ENCODE measurements around the gene RNF112. TPM values are rescaled to one million over a fixed set of nuclear protein-coding genes. Genes with fewer than 3 reads are reported as not detected.
A peak's percentile ranks its signal among the peaks of the same experiment; 100 is the strongest.

Gene RNF112
- total and polyA plus RNA-seq, 5 experiments from 2014 or later: 0.22 to 2.2 (median 1.3) TPM; not detected in 2

- Mint-ChIP-seq H3K27me3 (peaks cover 0 to 10% (median 3%) of the 10 kb centered on the region in 5 donors), H3K27ac (peak overlapping the region in 2 of 10 donors; percentile 48 to 55), H3K4me1 (peaks cover 11 to 48% (median 30%) of the 10 kb centered on the region in 4 donors), H3K4me3 (no peak overlapping the region), H3K9me3 (no peaks in the 10 kb centered on the region), H3K36me3 (no peaks in the 10 kb centered on the region)
- DNase-seq: no peak
- ATAC-seq: no peak
- POLR2A ChIA-PET: no interaction called here
These were observed 42.8 kb upstream of the RNF112 start for GRCh38 chr17:19368229-19368628.

DNA sequence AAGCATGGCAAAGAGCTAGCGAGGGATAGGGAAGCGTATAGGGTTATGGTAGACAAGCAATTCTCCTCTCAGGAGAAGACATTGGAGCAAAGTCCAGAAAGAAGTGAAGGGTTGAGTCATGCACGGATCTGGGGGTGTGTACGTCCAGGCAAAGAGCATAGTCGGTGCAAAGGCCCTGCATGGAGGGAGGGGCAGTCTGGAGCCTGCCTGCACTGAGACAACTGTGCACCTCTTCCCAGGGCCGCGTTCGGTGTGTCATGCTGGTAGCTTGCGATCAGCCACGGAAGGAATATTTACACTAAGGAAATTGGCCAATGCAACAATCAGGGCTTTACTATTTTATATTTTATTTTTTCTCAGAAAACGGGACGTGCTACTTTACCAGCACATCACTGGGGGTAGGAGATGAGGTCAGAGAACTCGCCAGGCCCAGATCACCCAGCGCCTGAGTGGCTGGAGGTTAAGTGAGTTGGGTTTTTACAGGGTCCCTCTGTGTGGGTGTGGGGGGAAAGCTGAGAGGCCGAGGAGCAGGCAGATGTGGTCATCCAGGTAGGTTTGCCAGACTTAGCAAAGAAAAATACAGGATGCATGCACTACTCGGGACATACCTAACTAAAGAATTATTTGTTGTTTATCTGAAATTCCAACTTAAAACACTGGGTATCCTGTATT lies 41.8 kb upstream of the RNF112 start:
- Mint-ChIP-seq H3K27ac (peak overlapping the region in 7 of 10 donors; percentile 2 to 98 (median 73)), H3K4me1 (peaks cover 11 to 44% (median 30%) of the 10 kb centered on the region in 4 donors), H3K9me3 (no peaks in the 10 kb centered on the region), H3K27me3 (peaks cover 0 to 10% (median 3%) of the 10 kb centered on the region in 5 donors), H3K4me3 (peak overlapping the region in 7 of 10 donors; percentile 2 to 88 (median 41)), H3K36me3 (no peaks in the 10 kb centered on the region)
- ATAC-seq (no peak), DNase-seq (no peak)
- POLR2A ChIA-PET: no interaction called here

GRCh38 chr17:19369846-19370492 lies 41.1 kb upstream of the RNF112 start:
- H3K4me1 Mint-ChIP-seq: peaks cover 11 to 46% (median 30%) of the 10 kb centered on the region in 4 donors
- peak in 3 of 10 donors; percentile 12 to 30 (median 24) for DNase-seq
- POLR2A ChIA-PET: no interaction called here
- ATAC-seq: peak; percentile 44 to 64
- H3K36me3 Mint-ChIP-seq: no peaks in the 10 kb centered on the region
- peak overlapping the region; percentile 38 to 98 (median 77) for H3K27ac Mint-ChIP-seq
- H3K27me3 Mint-ChIP-seq: peaks cover 0 to 10% (median 3%) of the 10 kb centered on the region in 5 donors
- no peaks in the 10 kb centered on the region for H3K9me3 Mint-ChIP-seq
- peak overlapping the region; percentile 13 to 88 (median 70) for H3K4me3 Mint-ChIP-seq

GRCh38 chr17:19370493-19370960 lies 40.5 kb upstream of the RNF112 start:
- DNase-seq (no peak), ATAC-seq (no peak)
- peak overlapping the region in 5 of 10 donors; percentile 73 to 98 (median 88) for H3K27ac Mint-ChIP-seq
- POLR2A ChIA-PET: interaction anchor here (0.8 kb wide), 1 partner anchor 8 kb away, joined by 3 read pairs; the partner anchor contains the start of gene B9D1
- H3K36me3 Mint-ChIP-seq: no peaks in the 10 kb centered on the region
- H3K27me3 Mint-ChIP-seq: peaks cover 0 to 8% (median 3%) of the 10 kb centered on the region in 5 donors
- peak overlapping the region in 8 of 10 donors; percentile 54 to 88 (median 72) for H3K4me3 Mint-ChIP-seq
- H3K9me3 Mint-ChIP-seq: no peaks in the 10 kb centered on the region
- H3K4me1 Mint-ChIP-seq: peaks cover 11 to 46% (median 30%) of the 10 kb centered on the region in 4 donors

DNA sequence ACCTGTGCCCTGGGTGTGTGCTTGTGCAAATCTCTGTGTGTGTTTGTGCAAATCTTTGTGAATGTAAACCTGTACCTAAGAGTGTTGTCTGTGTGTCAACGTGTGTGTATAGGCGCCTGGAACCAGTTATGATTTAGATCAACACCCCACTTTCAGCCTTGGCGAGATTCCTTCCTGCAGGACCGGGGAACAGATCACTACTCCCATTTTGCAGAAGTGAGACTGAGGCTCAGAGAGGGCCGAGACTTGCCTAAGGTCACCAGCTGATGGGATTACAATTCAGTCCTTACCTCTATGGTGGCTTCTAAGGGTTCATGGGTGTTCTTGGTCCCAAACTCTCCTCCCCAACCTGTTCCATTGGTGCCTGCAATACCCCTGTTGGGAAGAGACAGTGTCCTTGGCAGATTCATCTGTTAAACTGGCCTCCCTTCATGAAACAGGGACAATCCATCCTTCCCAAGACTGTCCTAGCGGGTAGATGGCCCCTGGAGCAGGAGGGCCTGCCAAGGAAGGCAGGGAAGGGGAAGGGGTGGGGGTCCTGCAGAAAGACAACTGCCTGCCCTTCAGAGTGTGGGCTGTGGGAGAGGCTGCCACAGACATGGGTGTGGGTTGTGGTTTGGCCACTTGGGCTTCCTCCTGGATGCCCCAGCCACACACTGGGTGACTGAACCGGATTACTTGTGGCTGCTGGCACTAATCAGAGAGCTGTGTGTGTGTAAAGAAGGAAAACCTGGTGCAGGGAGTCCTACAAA lies 39.6 kb upstream of the RNF112 start:
- POLR2A ChIA-PET: interaction anchor here (0.8 kb wide), 1 partner anchor 9 kb away, joined by 3 read pairs; the partner anchor contains the start of gene B9D1
- no peak for ATAC-seq
- Mint-ChIP-seq H3K27me3 (no peaks in the 10 kb centered on the region), H3K27ac (peak overlapping the region in 5 of 10 donors; percentile 59 to 98 (median 79)), H3K4me3 (peak overlapping the region in 6 of 10 donors; percentile 10 to 55 (median 36)), H3K4me1 (peaks cover 11 to 50% (median 31%) of the 10 kb centered on the region in 4 donors), H3K36me3 (no peaks in the 10 kb centered on the region), H3K9me3 (no peaks in the 10 kb centered on the region)
- no peak for DNase-seq

GRCh38 chr17:19372011-19372370 lies 39.0 kb upstream of the RNF112 start:
- H3K9me3 Mint-ChIP-seq: no peaks in the 10 kb centered on the region
- ATAC-seq: no peak
- H3K36me3 Mint-ChIP-seq: no peaks in the 10 kb centered on the region
- peak overlapping the region in 2 of 10 donors; percentile 28 to 55 for H3K4me3 Mint-ChIP-seq
- peak overlapping the region in 3 of 10 donors; percentile 65 to 98 (median 79) for H3K27ac Mint-ChIP-seq
- peaks cover 14 to 52% (median 35%) of the 10 kb centered on the region in 4 donors for H3K4me1 Mint-ChIP-seq
- H3K27me3 Mint-ChIP-seq: no peaks in the 10 kb centered on the region
- DNase-seq: no peak
- POLR2A ChIA-PET: no interaction called here

- peak overlapping the region in 1 of 10 donors; percentile 30 for H3K4me3 Mint-ChIP-seq
- H3K9me3 Mint-ChIP-seq: no peaks in the 10 kb centered on the region
- H3K4me1 Mint-ChIP-seq: peaks cover 15 to 56% (median 40%) of the 10 kb centered on the region in 4 donors
- ATAC-seq: no peak
- POLR2A ChIA-PET: no interaction called here
- peak overlapping the region in 2 of 10 donors; percentile 65 to 79 for H3K27ac Mint-ChIP-seq
- no peak for DNase-seq
- H3K36me3 Mint-ChIP-seq: no peaks in the 10 kb centered on the region
- no peaks in the 10 kb centered on the region for H3K27me3 Mint-ChIP-seq
These were observed 38.6 kb upstream of the RNF112 start for GRCh38 chr17:19372439-19372838.

GRCh38 chr17:19372866-19373504 lies 38.0 kb upstream of the RNF112 start:
- Mint-ChIP-seq H3K4me1 (peaks cover 17 to 59% (median 41%) of the 10 kb centered on the region in 4 donors), H3K36me3 (no peaks in the 10 kb centered on the region), H3K27ac (no peak overlapping the region), H3K27me3 (no peaks in the 10 kb centered on the region), H3K4me3 (no peak overlapping the region), H3K9me3 (no peaks in the 10 kb centered on the region)
- DNase-seq (no peak), ATAC-seq (no peak)
- POLR2A ChIA-PET: no interaction called here

DNA sequence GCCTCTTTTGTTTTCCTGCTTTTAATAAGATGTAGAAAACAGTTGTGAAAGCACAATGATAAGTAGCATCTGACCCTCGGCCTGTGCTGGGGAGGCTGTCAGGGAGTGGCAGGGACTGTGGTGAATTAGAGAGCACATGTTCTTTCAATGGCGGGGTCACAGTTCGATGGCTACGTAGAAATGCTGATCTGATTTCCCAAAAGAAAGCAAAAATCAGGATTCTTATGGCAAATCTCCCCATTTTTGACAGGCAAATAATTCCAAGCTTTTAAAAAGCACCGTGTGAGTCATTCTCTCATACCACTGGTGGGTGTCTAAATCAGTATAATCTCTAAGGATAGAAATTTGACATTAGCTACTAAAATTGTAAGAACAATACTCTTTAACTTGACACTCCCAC lies 36.9 kb upstream of the RNF112 start:
- Mint-ChIP-seq H3K4me1 (peaks cover 15 to 53% (median 39%) of the 10 kb centered on the region in 4 donors), H3K4me3 (no peak overlapping the region), H3K36me3 (no peaks in the 10 kb centered on the region), H3K27ac (no peak overlapping the region), H3K9me3 (no peaks in the 10 kb centered on the region), H3K27me3 (no peaks in the 10 kb centered on the region)
- ATAC-seq: no peak
- no peak for DNase-seq
- POLR2A ChIA-PET: interaction anchor here (1.5 kb wide), 1 partner anchor 12 kb away, joined by 4 read pairs; the partner anchor contains the start of gene B9D1

- Mint-ChIP-seq H3K4me3 (peak overlapping the region in 3 of 10 donors; percentile 40 to 57 (median 41)), H3K27ac (peak overlapping the region in 1 of 10 donors; percentile 59), H3K4me1 (peaks cover 12 to 43% (median 25%) of the 10 kb centered on the region in 4 donors)
These were observed 35.3 kb upstream of the RNF112 start for GRCh38 chr17:19375732-19376131.

DNA sequence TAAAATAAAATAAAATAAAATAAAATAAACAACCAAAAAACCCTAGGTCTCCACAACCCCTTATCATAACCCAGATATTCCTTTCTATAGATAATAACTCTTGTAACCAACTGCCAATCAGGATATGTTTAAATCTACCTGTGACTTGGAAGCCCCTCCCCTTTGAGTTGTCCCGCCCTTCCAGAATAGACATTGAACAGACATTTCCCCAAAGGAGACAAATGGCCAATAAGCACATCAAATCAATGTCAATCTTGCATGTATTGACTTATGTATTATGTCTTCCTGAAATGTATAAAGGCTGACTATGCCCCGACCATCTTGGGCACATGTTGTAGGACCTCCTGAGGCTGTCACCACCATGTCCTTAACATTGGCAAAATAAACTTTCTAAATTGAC lies 34.2 kb upstream of the RNF112 start:
- ATAC-seq: no peak
- POLR2A ChIA-PET: interaction anchor here (0.6 to 2.8 kb wide), 5 partner anchors 10 to 89 kb away, joined by 3 to 42 read pairs (median 4); partner anchors contain the start of genes B9D1 and MFAP4
- no peak for DNase-seq
- H3K27me3 Mint-ChIP-seq: no peaks in the 10 kb centered on the region
- H3K27ac Mint-ChIP-seq: peak overlapping the region; percentile 95 to 99 (median 98)
- no peaks in the 10 kb centered on the region for H3K9me3 Mint-ChIP-seq
- H3K36me3 Mint-ChIP-seq: peaks cover 0 to 13% (median 7%) of the 10 kb centered on the region in 3 donors
- H3K4me3 Mint-ChIP-seq: peak overlapping the region; percentile 94 to 100 (median 99)
- peaks cover 10 to 32% (median 17%) of the 10 kb centered on the region in 4 donors for H3K4me1 Mint-ChIP-seq

More at GRCh38 chr17:19375732-19376131, 35.3 kb upstream of the RNF112 start:
- no peaks in the 10 kb centered on the region for H3K27me3 Mint-ChIP-seq
- POLR2A ChIA-PET: no interaction called here
- H3K36me3 Mint-ChIP-seq: peaks cover 0 to 4% (median 2%) of the 10 kb centered on the region in 3 donors
- DNase-seq: no peak
- no peaks in the 10 kb centered on the region for H3K9me3 Mint-ChIP-seq
- no peak for ATAC-seq

All from naive thymus-derived CD8-positive, alpha-beta T cell (primary cell).